ENCODE data around the gene CCN2. TPM values are rescaled to one million over a fixed set of nuclear protein-coding genes. Genes with fewer than 3 reads are reported as not detected.

Gene CCN2
- total and polyA plus RNA-seq, 5 donors from 2014 or later, result not detected

GRCh38 chr6:131960371-131961133, 9.4 kb upstream of the CCN2 start:
- Histone ChIP-seq H3K36me3 (ENCODE audit: control insufficient read depth, insufficient read depth, low read length) (no peaks in the 10 kb centered on the region), H3K27me3 (ENCODE audit: control insufficient read depth, insufficient read depth, low read length) (no peaks in the 10 kb centered on the region), H3K4me1 (ENCODE audit: control insufficient read depth, insufficient read depth, low read length, poor library complexity, severe bottlenecking) (no peaks in the 10 kb centered on the region), H3K27ac (ENCODE audit: insufficient read depth, low read length, poor library complexity, severe bottlenecking) (no peak overlapping the region), H3K9me3 (ENCODE audit: control insufficient read depth in 2 of 2, low read length in 2 of 2) (no peaks in the 10 kb centered on the region), H3K4me3 (ENCODE audit: low read depth, low read length) (no peak overlapping the region)
- no peaks in the 10 kb centered on the region for H3K4me1 Mint-ChIP-seq
- no peak for DNase-seq
- ATAC-seq (ENCODE audit: low read depth in 2 of 2), result no peak
- no peaks in the 10 kb centered on the region for H3K36me3 Mint-ChIP-seq
- H3K4me3 Mint-ChIP-seq, result no peak overlapping the region
- H3K27ac Mint-ChIP-seq, result no peak overlapping the region
- H3K9me3 Mint-ChIP-seq, result no peaks in the 10 kb centered on the region
- no peaks in the 10 kb centered on the region for H3K27me3 Mint-ChIP-seq

GRCh38 chr6:131958542-131959470, 7.6 kb upstream of the CCN2 start:
- no peaks in the 10 kb centered on the region for H3K4me1 Mint-ChIP-seq
- Histone ChIP-seq H3K36me3 (ENCODE audit: control insufficient read depth, insufficient read depth, low read length) (no peaks in the 10 kb centered on the region), H3K4me3 (ENCODE audit: low read depth, low read length) (no peak overlapping the region), H3K4me1 (ENCODE audit: control insufficient read depth, insufficient read depth, low read length, poor library complexity, severe bottlenecking) (no peaks in the 10 kb centered on the region), H3K9me3 (ENCODE audit: control insufficient read depth in 2 of 2, low read length in 2 of 2) (no peaks in the 10 kb centered on the region), H3K27me3 (ENCODE audit: control insufficient read depth, insufficient read depth, low read length) (peaks cover 3% of the 10 kb centered on the region), H3K27ac (ENCODE audit: insufficient read depth, low read length, poor library complexity, severe bottlenecking) (no peak overlapping the region)
- no peak overlapping the region for H3K27ac Mint-ChIP-seq
- H3K4me3 Mint-ChIP-seq, result no peak overlapping the region
- peaks cover 2% of the 10 kb centered on the region for H3K27me3 Mint-ChIP-seq
- no peaks in the 10 kb centered on the region for H3K36me3 Mint-ChIP-seq
- ATAC-seq (ENCODE audit: low read depth in 2 of 2) (no peak), DNase-seq (no peak)
- H3K9me3 Mint-ChIP-seq, result peaks cover 0 to 1% (median 0%) of the 10 kb centered on the region in 7 donors

DNA sequence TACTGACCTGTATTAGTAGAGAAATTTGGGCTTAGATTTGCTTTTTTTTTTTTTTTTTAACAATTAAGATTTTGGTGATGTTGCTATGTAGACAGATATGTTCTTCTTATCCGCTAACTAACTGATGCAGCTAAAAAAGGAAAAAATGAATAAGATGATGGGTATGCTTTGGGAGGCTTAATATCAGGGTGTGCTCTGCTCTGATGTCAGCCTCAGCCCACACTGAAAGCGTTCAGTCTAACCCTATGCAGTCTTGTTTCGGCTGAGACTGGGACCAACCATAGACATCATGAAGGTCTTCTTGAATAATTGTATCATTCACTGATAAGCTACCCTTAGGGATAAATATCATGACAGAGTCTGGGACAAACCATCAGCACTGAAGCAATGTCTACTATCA, 6.9 kb upstream of the CCN2 start:
- H3K9me3 Mint-ChIP-seq, result peaks cover 0 to 1% (median 0%) of the 10 kb centered on the region in 7 donors
- Histone ChIP-seq H3K27me3 (ENCODE audit: control insufficient read depth, insufficient read depth, low read length) (peaks cover 5% of the 10 kb centered on the region), H3K4me1 (ENCODE audit: control insufficient read depth, insufficient read depth, low read length, poor library complexity, severe bottlenecking) (no peaks in the 10 kb centered on the region), H3K9me3 (ENCODE audit: control insufficient read depth in 2 of 2, low read length in 2 of 2) (no peaks in the 10 kb centered on the region), H3K27ac (ENCODE audit: insufficient read depth, low read length, poor library complexity, severe bottlenecking) (no peak overlapping the region), H3K4me3 (ENCODE audit: low read depth, low read length) (no peak overlapping the region), H3K36me3 (ENCODE audit: control insufficient read depth, insufficient read depth, low read length) (no peaks in the 10 kb centered on the region)
- peaks cover 6% of the 10 kb centered on the region for H3K27me3 Mint-ChIP-seq
- no peaks in the 10 kb centered on the region for H3K36me3 Mint-ChIP-seq
- H3K27ac Mint-ChIP-seq, result no peak overlapping the region
- H3K4me3 Mint-ChIP-seq, result no peak overlapping the region
- H3K4me1 Mint-ChIP-seq, result no peaks in the 10 kb centered on the region
- no peak for DNase-seq
- ATAC-seq (ENCODE audit: low read depth in 2 of 2), result no peak

DNA sequence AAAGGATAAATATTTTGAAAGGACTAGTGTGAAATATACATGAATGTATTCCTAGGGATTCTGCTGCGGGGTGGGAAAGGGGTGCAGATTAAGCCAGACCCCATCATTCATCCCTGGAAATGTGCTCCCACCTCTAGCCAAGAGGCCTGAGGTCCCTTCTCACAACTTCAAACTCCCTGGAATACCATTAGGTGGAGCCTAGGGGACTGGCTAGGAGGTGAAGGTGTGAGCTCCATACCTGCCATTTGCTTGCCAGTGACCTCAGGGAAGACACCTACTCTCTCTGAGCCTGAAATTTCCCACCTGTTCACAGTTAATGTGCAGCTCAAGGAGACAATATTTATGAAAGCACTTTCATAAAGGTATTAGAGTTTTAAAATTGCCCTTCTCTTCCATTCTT, 4.7 kb upstream of the CCN2 start:
- Mint-ChIP-seq H3K4me1 (peaks cover 0 to 5% (median 0%) of the 10 kb centered on the region in 4 donors), H3K9me3 (peaks cover 0 to 3% (median 0%) of the 10 kb centered on the region in 7 donors), H3K27ac (no peak overlapping the region), H3K4me3 (no peak overlapping the region), H3K36me3 (no peaks in the 10 kb centered on the region), H3K27me3 (peaks cover 16% of the 10 kb centered on the region)
- H3K9me3 ChIP-seq (ENCODE audit: control insufficient read depth in 2 of 2, low read length in 2 of 2), result no peaks in the 10 kb centered on the region
- H3K4me1 ChIP-seq (ENCODE audit: control insufficient read depth, insufficient read depth, low read length, poor library complexity, severe bottlenecking), result no peaks in the 10 kb centered on the region
- no peak overlapping the region for H3K27ac ChIP-seq (ENCODE audit: insufficient read depth, low read length, poor library complexity, severe bottlenecking)
- H3K36me3 ChIP-seq (ENCODE audit: control insufficient read depth, insufficient read depth, low read length), result no peaks in the 10 kb centered on the region
- H3K27me3 ChIP-seq (ENCODE audit: control insufficient read depth, insufficient read depth, low read length), result peaks cover 16% of the 10 kb centered on the region
- DNase-seq (no peak), ATAC-seq (ENCODE audit: low read depth in 2 of 2) (no peak)
- no peak overlapping the region for H3K4me3 ChIP-seq (ENCODE audit: low read depth, low read length)

DNA sequence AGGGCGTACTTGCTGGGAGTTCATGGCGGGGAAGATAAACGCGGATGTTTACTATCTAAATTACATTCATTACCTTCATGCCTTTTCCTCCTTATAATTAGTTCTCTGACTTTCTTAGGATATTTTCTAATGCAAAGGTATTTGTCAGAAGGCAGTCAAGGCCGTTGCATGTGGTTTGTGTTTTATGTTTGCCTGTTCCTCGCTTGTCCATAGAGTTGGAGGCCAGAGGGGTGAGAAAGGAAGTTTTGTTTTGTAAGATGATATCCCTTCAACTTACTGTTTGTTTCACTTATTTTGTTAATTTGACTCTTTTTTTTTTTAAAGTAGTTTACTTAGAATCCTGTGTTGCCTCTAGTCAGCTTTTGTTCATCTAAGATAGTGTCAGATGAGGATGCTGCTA, 4.0 kb upstream of the CCN2 start:
- peaks cover 20% of the 10 kb centered on the region for H3K27me3 Mint-ChIP-seq
- Histone ChIP-seq H3K4me1 (ENCODE audit: control insufficient read depth, insufficient read depth, low read length, poor library complexity, severe bottlenecking) (peaks cover 3% of the 10 kb centered on the region), H3K36me3 (ENCODE audit: control insufficient read depth, insufficient read depth, low read length) (no peaks in the 10 kb centered on the region), H3K27ac (ENCODE audit: insufficient read depth, low read length, poor library complexity, severe bottlenecking) (no peak overlapping the region), H3K27me3 (ENCODE audit: control insufficient read depth, insufficient read depth, low read length) (peaks cover 16% of the 10 kb centered on the region), H3K9me3 (ENCODE audit: control insufficient read depth in 2 of 2, low read length in 2 of 2) (no peaks in the 10 kb centered on the region), H3K4me3 (ENCODE audit: low read depth, low read length) (no peak overlapping the region)
- no peak for ATAC-seq (ENCODE audit: low read depth in 2 of 2)
- H3K9me3 Mint-ChIP-seq, result peaks cover 0 to 3% (median 0%) of the 10 kb centered on the region in 7 donors
- no peak for DNase-seq
- H3K36me3 Mint-ChIP-seq, result no peaks in the 10 kb centered on the region
- H3K4me1 Mint-ChIP-seq, result peaks cover 0 to 8% (median under 1%) of the 10 kb centered on the region in 4 donors
- H3K27ac Mint-ChIP-seq, result no peak overlapping the region
- H3K4me3 Mint-ChIP-seq, result no peak overlapping the region

DNA sequence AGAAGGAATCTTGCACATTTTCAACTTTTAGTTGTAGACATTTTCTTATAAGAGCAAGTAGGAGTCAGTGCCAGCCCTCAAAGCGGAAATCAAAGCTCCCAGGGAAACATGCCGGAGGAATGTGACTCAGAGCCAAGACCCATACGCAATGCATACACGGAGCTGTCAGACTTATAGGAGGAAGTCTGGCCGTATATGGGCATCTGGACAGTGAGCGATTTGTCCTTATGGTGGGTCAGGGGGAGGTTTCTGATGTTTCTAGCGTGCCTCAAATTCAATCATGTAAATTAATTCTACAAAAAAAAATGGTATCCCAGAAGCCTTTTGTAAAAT, 3.6 kb upstream of the CCN2 start:
- H3K4me3 Mint-ChIP-seq, result peak overlapping the region in 1 of 4 donors; percentile 15
- H3K36me3 ChIP-seq (ENCODE audit: control insufficient read depth, insufficient read depth, low read length), result no peaks in the 10 kb centered on the region

GRCh38 chr6:131954059-131954774, 3.0 kb upstream of the CCN2 start:
- DNase-seq, result no peak
- H3K4me3 ChIP-seq (ENCODE audit: low read depth, low read length), result no peak overlapping the region
- Mint-ChIP-seq H3K4me3 (peak overlapping the region in 1 of 4 donors; percentile 15), H3K9me3 (peaks cover 0 to 3% (median 0%) of the 10 kb centered on the region in 7 donors), H3K4me1 (peaks cover 0 to 13% (median 3%) of the 10 kb centered on the region in 4 donors), H3K27ac (no peak overlapping the region), H3K36me3 (no peaks in the 10 kb centered on the region), H3K27me3 (peaks cover 29% of the 10 kb centered on the region)
- H3K9me3 ChIP-seq (ENCODE audit: control insufficient read depth in 2 of 2, low read length in 2 of 2), result no peaks in the 10 kb centered on the region
- H3K27ac ChIP-seq (ENCODE audit: insufficient read depth, low read length, poor library complexity, severe bottlenecking), result no peak overlapping the region
- H3K4me1 ChIP-seq (ENCODE audit: control insufficient read depth, insufficient read depth, low read length, poor library complexity, severe bottlenecking), result peaks cover 5% of the 10 kb centered on the region
- no peak for ATAC-seq (ENCODE audit: low read depth in 2 of 2)
- H3K36me3 ChIP-seq (ENCODE audit: control insufficient read depth, insufficient read depth, low read length), result no peaks in the 10 kb centered on the region
- peaks cover 22% of the 10 kb centered on the region for H3K27me3 ChIP-seq (ENCODE audit: control insufficient read depth, insufficient read depth, low read length)

More for the DNA sequence above, 3.6 kb upstream of the CCN2 start:
- Histone ChIP-seq H3K9me3 (ENCODE audit: control insufficient read depth in 2 of 2, low read length in 2 of 2) (no peaks in the 10 kb centered on the region), H3K27me3 (ENCODE audit: control insufficient read depth, insufficient read depth, low read length) (peaks cover 19% of the 10 kb centered on the region), H3K4me3 (ENCODE audit: low read depth, low read length) (no peak overlapping the region), H3K4me1 (ENCODE audit: control insufficient read depth, insufficient read depth, low read length, poor library complexity, severe bottlenecking) (peaks cover 5% of the 10 kb centered on the region), H3K27ac (ENCODE audit: insufficient read depth, low read length, poor library complexity, severe bottlenecking) (no peak overlapping the region)
- H3K9me3 Mint-ChIP-seq, result peaks cover 0 to 3% (median 0%) of the 10 kb centered on the region in 7 donors
- peaks cover 24% of the 10 kb centered on the region for H3K27me3 Mint-ChIP-seq
- H3K27ac Mint-ChIP-seq, result no peak overlapping the region
- DNase-seq (no peak), ATAC-seq (ENCODE audit: low read depth in 2 of 2) (no peak)
- H3K4me1 Mint-ChIP-seq, result peaks cover 0 to 12% (median 2%) of the 10 kb centered on the region in 4 donors
- no peaks in the 10 kb centered on the region for H3K36me3 Mint-ChIP-seq
